Adipose tissue (tissue), 3 donors: ENCODE data around the gene TMEM108. TPM values are rescaled to one million over a fixed set of nuclear protein-coding genes. Genes with fewer than 3 reads are reported as not detected.

Experiments
- H3K27ac ChIP-seq: one replicate; pipeline ENCODE4 v1.5.1; 2013; ENCODE audit warnings: low read depth, low read length
- whole genome bisulfite sequencing, 3 donors: extraction: QIAGEN DNeasy Blood & Tissue Kit; methylation state at CpG; one replicate each; pipeline ENCODE4 v1.1.7; 2013; 5-methylcytosine and 5-hydroxymethylcytosine counted together
- polyA plus RNA-seq, 3 donors: library from polyadenylated mRNA; stranded (reverse); fragments of 200-250 nt; gene quantifications; one replicate each; pipeline ENCODE4 v1.2.3, GENCODE V29; 2013
- donor health status: healthy with polysubstance abuse.
- donor health status: Bipolar disorder and iron deficiency.
- donor health status: healthy.

The TMEM108 gene
- polyA plus RNA-seq, 3 donors: 0.45 to 1.5 (median 0.70) TPM

- WGBS, 3 donors: 69 to 76% (median 73%) methylated on average over 2 of the region's 2 CpGs
- H3K27ac ChIP-seq: no peak overlapping the region
Measured at GRCh38 chr3:133249490-133249889, 211.3 kb downstream of the TMEM108 start.

DNA sequence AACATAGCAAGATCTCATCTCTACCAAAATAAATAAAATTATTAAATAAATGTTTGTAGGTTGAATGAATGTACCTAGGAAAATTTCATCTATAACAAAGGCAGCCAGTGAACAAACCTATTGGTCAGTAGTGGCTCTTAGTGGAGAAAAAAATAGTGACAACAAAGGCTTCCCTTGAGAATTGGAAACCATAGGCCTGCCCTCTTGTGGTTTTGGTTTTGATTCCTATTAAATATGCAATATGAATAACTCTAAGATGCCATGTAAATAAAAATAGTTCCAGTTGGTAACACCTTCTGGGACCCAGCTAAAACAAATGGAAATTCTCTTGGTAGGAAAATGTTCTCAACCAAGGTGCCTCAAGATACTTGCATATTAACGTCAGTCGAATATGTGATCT lies 216.0 kb downstream of the TMEM108 start:
- no peak overlapping the region for H3K27ac ChIP-seq
- WGBS, 3 donors: 94 to 96% (median 95%) methylated on average over 2 of the region's 2 CpGs

GRCh38 chr3:133254716-133255115 lies 216.5 kb downstream of the TMEM108 start:
- WGBS, 3 donors: 62 to 95% (median 89%) methylated on average over 1 of the region's 1 CpG
- H3K27ac ChIP-seq: no peak overlapping the region

DNA sequence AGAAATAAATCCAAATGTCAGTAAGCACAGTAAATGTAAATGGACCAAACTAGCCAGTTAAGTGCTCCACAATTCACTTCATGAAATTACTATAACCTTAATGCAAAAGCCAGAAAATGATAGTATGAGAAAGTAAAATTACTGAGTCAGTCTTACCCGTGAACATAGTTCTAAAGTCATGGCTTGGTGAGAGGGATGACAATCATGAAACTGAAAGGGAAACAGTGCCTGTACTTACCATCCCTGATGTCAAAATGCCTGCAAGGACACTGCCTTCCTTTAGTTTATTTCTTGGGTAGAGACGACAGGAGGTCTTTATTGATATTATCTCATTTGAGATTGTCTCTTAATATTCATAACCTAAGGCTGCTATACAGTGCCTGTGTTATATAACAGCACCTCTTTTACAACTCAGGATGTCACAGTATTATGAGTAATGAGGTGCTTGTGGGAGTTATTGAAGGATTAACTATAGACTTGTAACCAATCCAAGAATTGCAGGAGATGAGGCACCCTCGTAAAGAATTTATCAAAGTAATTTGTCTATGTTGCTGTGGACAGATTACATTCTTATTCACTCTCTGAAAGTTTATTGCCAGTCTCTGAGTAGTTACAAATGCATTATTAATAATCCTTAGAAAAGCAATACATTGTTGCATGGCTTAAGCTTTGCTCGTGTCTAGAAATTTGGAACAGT lies 218.7 kb downstream of the TMEM108 start:
- WGBS, 3 donors: 56 to 67% (median 62%) methylated on average over 4 of the region's 4 CpGs
- H3K27ac ChIP-seq: no peak overlapping the region

- no peak overlapping the region for H3K27ac ChIP-seq
- WGBS, 3 donors: 50 to 86% (median 68%) methylated on average over 1 of the region's 1 CpG
Measured at GRCh38 chr3:133258358-133258757, 220.2 kb downstream of the TMEM108 start.

DNA sequence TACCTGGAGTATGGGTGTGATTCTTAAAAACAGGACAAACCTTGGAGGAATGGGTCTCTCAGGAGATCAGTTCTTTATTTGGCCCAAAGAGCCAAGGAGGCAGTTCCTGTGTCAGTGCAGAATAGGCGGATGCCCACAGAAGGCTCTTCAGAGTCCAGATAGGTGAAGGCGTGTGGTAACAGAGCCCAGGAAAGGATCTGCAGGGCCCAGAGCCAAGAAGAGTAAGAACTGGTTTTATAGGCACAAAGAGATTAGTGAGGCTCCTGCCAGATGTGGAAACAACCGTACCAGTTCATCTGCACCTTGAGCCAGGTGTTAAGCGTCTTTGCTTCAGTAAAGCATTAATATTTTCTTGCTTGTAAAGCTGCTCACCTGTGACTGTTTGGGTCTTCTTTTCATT lies 221.6 kb downstream of the TMEM108 start:
- H3K27ac ChIP-seq: no peak overlapping the region
- 93 to 95% (median 95%) methylated on average over 4 of the region's 4 CpGs for WGBS, 3 donors

DNA sequence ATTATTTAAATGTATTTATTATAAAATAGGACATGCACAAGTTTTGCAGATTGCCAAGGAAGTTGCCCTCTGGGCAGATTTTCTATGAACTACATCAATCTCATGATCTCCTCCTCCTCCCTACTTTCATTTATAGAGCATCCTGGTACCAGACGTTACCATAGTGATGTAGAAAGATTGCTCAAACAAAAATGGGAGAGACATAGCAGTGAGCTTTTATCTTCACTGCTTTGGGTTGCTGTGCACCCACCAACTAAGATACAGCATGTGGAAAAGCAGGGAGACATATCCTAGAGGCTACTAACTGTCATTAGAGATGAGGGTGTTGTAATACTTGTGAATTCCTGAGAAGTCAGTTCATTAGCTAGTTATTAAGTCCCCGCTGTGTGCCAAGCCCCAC lies 224.1 kb downstream of the TMEM108 start:
- WGBS, 3 donors: 68 to 86% (median 80%) methylated on average over 2 of the region's 2 CpGs
- no peak overlapping the region for H3K27ac ChIP-seq

GRCh38 chr3:133264920-133265319 lies 226.7 kb downstream of the TMEM108 start:
- 78 to 86% (median 79%) methylated on average over 3 of the region's 3 CpGs for WGBS, 3 donors
- no peak overlapping the region for H3K27ac ChIP-seq

DNA sequence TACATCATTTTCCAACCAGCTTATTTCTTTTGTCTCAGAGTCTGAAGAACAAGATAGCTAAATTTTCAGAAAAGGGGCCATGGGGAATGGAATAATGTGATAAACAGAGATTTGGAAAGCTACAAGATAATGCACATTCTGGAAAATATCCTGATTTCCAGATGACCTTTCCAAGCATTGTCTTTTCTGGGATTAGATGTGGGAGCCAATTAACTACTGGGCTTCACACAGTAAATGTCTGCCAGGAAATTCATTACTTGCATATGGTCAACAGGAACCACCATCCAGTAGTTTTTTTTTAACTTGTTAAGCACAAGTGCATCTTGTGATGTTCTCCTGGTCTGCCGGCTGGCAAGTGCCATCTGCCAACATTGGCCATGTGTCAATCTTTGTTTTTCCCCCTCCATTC lies 230.5 kb downstream of the TMEM108 start:
- H3K27ac ChIP-seq: no peak overlapping the region
- WGBS, 3 donors: 49 to 68% (median 55%) methylated on average over 1 of the region's 1 CpG

- H3K27ac ChIP-seq: no peak overlapping the region
- WGBS, 3 donors: 43 to 58% (median 52%) methylated on average over 1 of the region's 1 CpG
Measured at GRCh38 chr3:133269393-133269792, 231.2 kb downstream of the TMEM108 start.

DNA sequence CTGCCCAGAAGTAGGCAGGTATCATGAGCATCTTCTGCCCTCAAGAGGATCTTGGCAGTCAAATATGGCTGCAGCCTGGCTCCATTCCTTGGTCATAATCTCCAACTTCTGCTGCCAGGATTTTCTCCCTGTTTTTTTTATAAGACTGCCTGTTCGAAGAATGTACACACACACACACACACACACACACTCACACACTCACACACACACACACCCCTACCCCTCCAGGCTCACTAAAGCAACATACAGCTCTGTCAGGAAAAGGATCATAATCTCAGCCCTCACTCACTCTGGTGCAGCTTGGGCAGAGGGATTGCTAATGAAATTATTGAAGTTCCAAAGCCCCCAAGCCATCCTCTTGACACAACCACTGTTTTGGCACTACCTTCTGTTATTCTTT lies 232.4 kb downstream of the TMEM108 start:
- WGBS, 3 donors: 42 to 80% (median 73%) methylated on average over 1 of the region's 1 CpG
- H3K27ac ChIP-seq: no peak overlapping the region

DNA sequence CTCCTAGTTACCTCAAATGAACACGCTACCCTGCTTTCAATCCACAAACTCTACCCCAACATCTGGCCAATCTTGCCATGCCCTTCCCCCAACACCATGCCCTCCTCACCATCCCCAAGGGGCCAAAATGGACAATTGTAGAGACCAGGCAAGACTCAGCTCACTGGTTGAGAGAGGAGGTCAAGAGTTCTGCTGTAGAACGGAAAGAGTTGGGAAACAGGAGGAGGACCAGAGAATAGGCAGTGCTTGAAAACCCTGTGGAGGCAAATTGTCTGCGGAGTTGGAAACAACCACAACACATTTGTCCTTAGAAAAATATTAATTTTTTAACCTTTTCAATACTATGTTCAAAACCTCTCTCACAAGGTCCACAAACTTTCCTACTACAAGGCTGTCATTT lies 232.9 kb downstream of the TMEM108 start:
- 84 to 86% (median 85%) methylated on average over 3 of the region's 3 CpGs for WGBS, 3 donors
- no peak overlapping the region for H3K27ac ChIP-seq

GRCh38 chr3:133271539-133271938 lies 233.3 kb downstream of the TMEM108 start:
- 52 to 57% (median 57%) methylated on average over 4 of the region's 4 CpGs for WGBS, 3 donors
- H3K27ac ChIP-seq: no peak overlapping the region

GRCh38 chr3:133273346-133273745 lies 235.2 kb downstream of the TMEM108 start:
- WGBS, 3 donors: 65 to 74% (median 69%) methylated on average over 2 of the region's 2 CpGs
- H3K27ac ChIP-seq: no peak overlapping the region

DNA sequence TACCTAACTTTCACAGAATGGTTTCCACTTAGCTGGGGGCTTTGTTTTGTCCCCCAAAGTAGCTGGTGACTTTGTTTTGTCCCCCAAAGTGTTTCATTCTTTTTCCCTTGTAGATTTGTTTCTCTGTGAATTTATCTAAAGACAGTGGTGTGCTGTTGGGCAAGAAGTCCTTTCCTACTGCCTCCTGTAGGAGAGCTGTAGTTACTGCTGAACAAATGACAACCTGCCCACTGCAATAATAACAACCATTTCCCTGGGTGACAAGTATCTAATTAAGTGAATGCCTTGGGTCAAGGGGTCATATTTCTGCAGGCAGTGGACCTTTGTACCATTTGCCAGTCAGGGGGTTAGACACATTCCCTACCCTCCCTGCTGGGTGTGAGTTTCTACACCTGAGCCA lies 236.3 kb downstream of the TMEM108 start:
- H3K27ac ChIP-seq: no peak overlapping the region

DNA sequence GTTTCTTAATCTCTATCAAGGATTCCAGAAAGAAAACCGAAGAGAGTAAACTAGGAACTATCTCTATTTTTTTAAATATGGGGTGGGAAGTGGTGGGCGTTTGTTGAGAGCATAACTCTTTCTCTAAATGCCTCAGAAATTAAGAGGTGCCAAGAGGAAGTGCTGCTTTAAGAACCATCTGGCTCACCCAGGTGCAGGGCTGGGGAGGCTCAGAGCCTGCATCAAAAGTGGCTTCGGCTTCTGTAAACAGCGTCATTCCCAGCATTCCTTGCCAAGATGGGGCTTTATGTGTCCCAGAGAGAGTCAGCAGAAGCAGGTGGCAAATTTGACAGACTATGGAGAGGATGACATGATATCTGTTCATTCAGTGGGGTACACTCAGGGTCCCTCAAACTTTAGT lies 238.4 kb downstream of the TMEM108 start:
- H3K27ac ChIP-seq: no peak overlapping the region
- 48 to 55% (median 53%) methylated on average over 4 of the region's 4 CpGs for whole genome bisulfite sequencing, 3 donors

DNA sequence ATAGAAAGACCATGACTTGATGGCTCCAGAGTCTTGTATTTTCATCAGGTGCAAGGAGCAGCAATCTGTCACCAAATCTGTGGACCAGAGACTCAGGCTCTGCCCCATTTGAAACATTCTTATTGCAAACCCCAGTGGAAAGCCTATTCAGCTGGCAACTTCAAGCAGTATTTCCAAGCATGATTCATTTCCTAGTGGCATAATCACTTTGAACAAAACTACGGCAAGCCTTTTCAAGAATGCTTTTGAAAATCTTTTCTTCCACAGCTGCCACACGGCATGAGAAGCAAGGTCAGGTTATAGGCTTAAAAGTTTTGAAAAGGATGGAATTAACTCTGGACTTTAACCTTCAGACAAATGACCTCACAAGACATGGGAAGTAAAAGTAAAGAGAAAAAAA lies 239.6 kb downstream of the TMEM108 start:
- H3K27ac ChIP-seq: no peak overlapping the region
- 35 to 67% (median 64%) methylated on average over 2 of the region's 2 CpGs for WGBS, 3 donors

GRCh38 chr3:133278260-133279043 lies 240.3 kb downstream of the TMEM108 start:
- H3K27ac ChIP-seq: no peak overlapping the region
- 88 to 94% (median 93%) methylated on average over 7 of the region's 7 CpGs for WGBS, 3 donors

DNA sequence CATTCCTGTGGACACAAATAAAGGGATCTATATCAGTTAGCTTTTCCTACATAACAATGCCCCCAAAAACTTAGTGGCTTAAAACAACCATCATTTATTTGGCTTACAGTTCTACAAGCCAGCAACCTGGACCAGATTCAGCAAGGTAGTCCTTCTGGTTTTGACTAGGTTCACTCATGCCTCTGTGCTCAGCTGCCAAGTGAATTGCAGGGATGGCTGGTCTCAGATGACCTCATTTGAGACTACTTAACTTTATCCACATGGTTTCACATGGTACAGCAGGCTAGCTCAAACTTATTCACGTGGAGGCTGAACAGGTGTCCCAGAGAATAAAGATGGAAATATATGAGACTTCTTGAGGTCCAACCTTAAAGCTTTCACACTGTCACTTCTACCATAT lies 242.4 kb downstream of the TMEM108 start:
- H3K27ac ChIP-seq: no peak overlapping the region
- 63 to 83% (median 80%) methylated on average over 1 of the region's 1 CpG for WGBS, 3 donors

DNA sequence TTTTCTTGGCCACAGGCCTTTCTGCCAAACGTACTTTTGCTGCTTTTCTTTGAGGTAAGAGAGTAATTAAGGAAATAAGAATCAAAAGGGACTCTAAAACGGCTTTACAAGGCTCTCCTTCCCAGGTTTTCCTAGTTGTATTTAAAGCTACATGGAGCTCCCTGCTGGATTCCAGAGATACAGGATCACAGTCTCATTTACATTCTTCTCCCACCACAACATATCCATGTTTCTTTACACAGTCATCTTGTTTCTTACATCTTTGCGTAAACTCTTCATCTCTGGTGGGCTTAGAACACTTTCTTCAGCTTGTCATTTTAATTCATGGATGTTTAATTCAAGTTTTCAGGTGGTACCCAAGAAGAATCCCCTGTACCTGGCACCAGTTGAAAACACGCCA lies 244.0 kb downstream of the TMEM108 start:
- WGBS, 3 donors: 77 to 81% (median 78%) methylated on average over 4 of the region's 4 CpGs
- no peak overlapping the region for H3K27ac ChIP-seq
